OCI-LY1 (cell line): ENCODE results near the gene DOCK10.

Experiments used
- CTCF ChIP-seq: fragments of 200-600 bp; sonication (generic), shearing (Covaris generic); IDR thresholded peaks from 2 replicates; pipeline ENCODE4 v1.5.1; 2017; ENCODE audit warnings: mild to moderate bottlenecking, antibody characterized with exemption, low read length, moderate library complexity, mixed read lengths
- EZH2 ChIP-seq: fragments of 200-600 bp; sonication (generic), shearing (Covaris generic); IDR thresholded peaks from 2 replicates; pipeline ENCODE4 v1.8.0; 2017; ENCODE audit warnings: borderline replicate concordance, mixed run types, mild to moderate bottlenecking, antibody characterized with exemption, low read length, moderate library complexity, mixed read lengths

- TF ChIP-seq EZH2 (no peak), CTCF (no peak)
Observed at GRCh38 chr2:224870341-224870740, 171.9 kb downstream of the DOCK10 start.
